H1 (cell line): Measurements from ENCODE around the gene MVD. TPM values are rescaled to one million over a fixed set of nuclear protein-coding genes. Genes with fewer than 3 reads are reported as not detected.

Experiments used
- CTCF ChIA-PET: fragments of 300-600 bp; sonication (Branson Sonifier 250); formaldehyde crosslinking; loops from one replicate; lab custom pipeline; 2021; ENCODE audit not compliant: partially characterized antibody; lab: Charles Lee
- POLR2A ChIA-PET: fragments of 300-600 bp; sonication (Branson Sonifier 250); formaldehyde crosslinking; loops from one replicate; lab custom pipeline; 2021; ENCODE audit warnings: inconsistent platforms; ENCODE audit not compliant: partially characterized antibody; lab: Charles Lee
- DNase-seq, 2 experiments: peaks; one replicate each; pipeline versions ENCODE4 v3.0.0 to v3.0.0-alpha.2; 2010 to 2022; ENCODE audit warnings: low spot score in 2 of 2, low read depth in 1 of 2, mixed read lengths in 1 of 2
- FAIRE-seq: peaks from 2 replicates; lab custom pipeline; 2011; peaks lifted over from hg19 to GRCh38; lab: Jason Lieb, UNC
- H2AFZ ChIP-seq: 2 replicates; pipeline ENCODE4 v1.8.1; 2012; ENCODE audit warnings: low read length, inconsistent platforms
- H2AK5ac ChIP-seq: 2 replicates; pipeline ENCODE4 v1.6.1; 2013; ENCODE audit warnings: low read depth, low read length
- H2BK120ac ChIP-seq: replicated peaks from 2 replicates; pipeline ENCODE3; 2013; ENCODE audit warnings: low read depth, low read length, inconsistent platforms
- H2BK12ac ChIP-seq: 2 replicates; pipeline ENCODE4 v1.6.1; 2013; ENCODE audit warnings: low read depth, low read length
- H2BK15ac ChIP-seq: 2 replicates; pipeline ENCODE4 v1.6.1; 2013; ENCODE audit warnings: low read length
- H2BK20ac ChIP-seq: 2 replicates; pipeline ENCODE4 v1.6.1; 2013; ENCODE audit warnings: low read length
- H2BK5ac ChIP-seq: 2 replicates; pipeline ENCODE4 v1.6.1; 2013; ENCODE audit warnings: low read depth, low read length
- H3K14ac ChIP-seq: 2 replicates; pipeline ENCODE4 v1.6.1; 2013; ENCODE audit warnings: inconsistent platforms; ENCODE audit not compliant: insufficient read length
- H3K18ac ChIP-seq: 2 replicates; pipeline ENCODE4 v1.6.1; 2013; ENCODE audit warnings: low read length; ENCODE audit errors: extremely low read depth
- H3K23ac ChIP-seq: 2 replicates; pipeline ENCODE4 v1.6.1; 2013; ENCODE audit warnings: inconsistent platforms; ENCODE audit not compliant: insufficient read length
- H3K23me2 ChIP-seq: 2 replicates; pipeline ENCODE4 v1.6.1; 2013; ENCODE audit warnings: low read depth, low read length
- H3K27ac ChIP-seq: 2 replicates; pipeline ENCODE4 v1.6.1; 2011; ENCODE audit warnings: low read depth, low read length, inconsistent platforms
- H3K27me3 ChIP-seq, 4 experiments: replicated peaks in 1 of 4; 1 replicate in 1 of 4; 2 replicates in 3 of 4; pipeline versions ENCODE4 v1.6.1 to v1.8.1; 2011 to 2013; ENCODE audit warnings: low read length in 3 of 4, mild to moderate bottlenecking in 3 of 4, inconsistent platforms in 2 of 4, mixed read lengths in 2 of 4, moderate library complexity in 1 of 4; ENCODE audit not compliant: control insufficient read depth in 3 of 4, insufficient read depth in 3 of 4; ENCODE audit errors: extremely low read depth in 1 of 4
- H3K36me3 ChIP-seq, 4 experiments: 2 replicates each; pipeline versions ENCODE4 v1.6.1 to v1.8.1; 2011 to 2013; ENCODE audit warnings: mild to moderate bottlenecking in 4 of 4, low read length in 3 of 4, moderate library complexity in 2 of 4, control low read depth in 1 of 4, inconsistent platforms in 1 of 4; ENCODE audit not compliant: insufficient read depth in 4 of 4, control insufficient read depth in 2 of 4
- H3K4ac ChIP-seq: replicated peaks from 2 replicates; pipeline ENCODE3; 2013; ENCODE audit warnings: low read length, low read depth, mixed read lengths, inconsistent platforms; ENCODE audit not compliant: insufficient read length
- H3K4me1 ChIP-seq, 4 experiments: replicated peaks in 1 of 4; 1 replicate in 1 of 4; 2 replicates in 3 of 4; pipeline versions ENCODE4 v1.6.1 to v1.8.1; 2011 to 2013; ENCODE audit warnings: low read length in 3 of 4, inconsistent platforms in 2 of 4, mixed read lengths in 1 of 4; ENCODE audit not compliant: insufficient read depth in 4 of 4, control insufficient read depth in 3 of 4
- H3K4me2 ChIP-seq, 2 experiments: 2 replicates each; pipeline versions ENCODE4 v1.6.1 to v1.8.1; 2011 to 2013; ENCODE audit warnings: low read depth in 2 of 2, low read length in 2 of 2, control low read depth in 1 of 2, inconsistent platforms in 1 of 2, mild to moderate bottlenecking in 1 of 2; ENCODE audit not compliant: insufficient read depth in 1 of 2
- H3K4me3 ChIP-seq, 4 experiments: fragments of 200-600, 300-600 bp in 1 of 4; sonication (generic), shearing (Covaris generic), sonication (Bioruptor Twin) in 1 of 4; 2 replicates each; pipeline versions ENCODE4 v1.5.1 to v1.8.1; 2011 to 2016; ENCODE audit warnings: low read length in 4 of 4, low read depth in 3 of 4, control low read depth in 2 of 4, inconsistent platforms in 2 of 4, mild to moderate bottlenecking in 2 of 4, mixed read lengths in 1 of 4, moderate library complexity in 1 of 4; ENCODE audit not compliant: insufficient read depth in 2 of 4; ENCODE audit errors: extremely low read depth in 1 of 4
- H3K56ac ChIP-seq: replicated peaks from 2 replicates; pipeline ENCODE3; 2013; ENCODE audit warnings: low read depth, mild to moderate bottlenecking, mixed read lengths, low read length, inconsistent platforms; ENCODE audit not compliant: insufficient read length
- H3K79me1 ChIP-seq: 2 replicates; pipeline ENCODE4 v1.6.1; 2013; ENCODE audit warnings: low read depth, low read length, control low read depth
- H3K79me2 ChIP-seq, 2 experiments: 2 replicates each; pipeline versions ENCODE4 v1.6.1 to v1.8.1; 2012 to 2013; ENCODE audit warnings: low read length in 2 of 2, mild to moderate bottlenecking in 2 of 2, inconsistent platforms in 1 of 2; ENCODE audit not compliant: insufficient read depth in 2 of 2, control insufficient read depth in 1 of 2
- H3K9ac ChIP-seq, 4 experiments: replicated peaks in 1 of 4; 1 replicate in 1 of 4; 2 replicates in 3 of 4; pipeline versions ENCODE4 v1.6.1 to v1.8.1; 2011 to 2013; ENCODE audit warnings: low read depth in 3 of 4, low read length in 3 of 4, control low read depth in 2 of 4, mild to moderate bottlenecking in 2 of 4, moderate library complexity in 2 of 4, inconsistent platforms in 1 of 4; ENCODE audit errors: extremely low read depth in 1 of 4
- H3K9me3 ChIP-seq, 2 experiments: 2 replicates each; pipeline versions ENCODE4 v1.6.1 to v1.8.1; 2012 to 2013; ENCODE audit warnings: mild to moderate bottlenecking in 2 of 2, moderate library complexity in 2 of 2, control low read depth in 1 of 2, inconsistent platforms in 1 of 2, low read depth in 1 of 2, low read length in 1 of 2, mixed read lengths in 1 of 2; ENCODE audit not compliant: insufficient read depth in 2 of 2
- H4K20me1 ChIP-seq, 2 experiments: replicated peaks in 1 of 2; 2 replicates each; pipeline versions ENCODE3 to v1.8.1; 2011 to 2013; ENCODE audit warnings: inconsistent platforms in 2 of 2, low read length in 2 of 2, mild to moderate bottlenecking in 1 of 2; ENCODE audit not compliant: insufficient read depth in 2 of 2, control insufficient read depth in 1 of 2
- H4K5ac ChIP-seq: 2 replicates; pipeline ENCODE4 v1.6.1; 2013; ENCODE audit warnings: low read length, low read depth, mixed read lengths, inconsistent platforms; ENCODE audit not compliant: insufficient read length
- H4K8ac ChIP-seq: 2 replicates; pipeline ENCODE4 v1.8.0; 2013; ENCODE audit warnings: mild to moderate bottlenecking, moderate library complexity, low read length, inconsistent platforms; ENCODE audit not compliant: insufficient read depth; ENCODE audit errors: extremely low read depth
- H4K91ac ChIP-seq: replicated peaks from 2 replicates; pipeline ENCODE3; 2013; ENCODE audit warnings: low read length, mixed read lengths, inconsistent platforms; ENCODE audit not compliant: insufficient read length
- BCL11A ChIP-seq, 2 experiments: IDR thresholded peaks; one replicate each; pipeline ENCODE4 v1.6.1; 2011; ENCODE audit warnings: low read depth in 2 of 2, low read length in 2 of 2, mild to moderate bottlenecking in 2 of 2
- CHD2 ChIP-seq: IDR thresholded peaks from 2 replicates; pipeline ENCODE4 v1.6.1; 2012; ENCODE audit warnings: low read length, improper control_type of control experiment
- CTCF ChIP-seq, 3 experiments: IDR thresholded peaks; 1 replicate in 2 of 3; 2 replicates in 1 of 3; pipeline versions ENCODE4 v1.5.1 to v1.6.1; 2011; ENCODE audit warnings: low read length in 3 of 3, mild to moderate bottlenecking in 3 of 3, inconsistent platforms in 2 of 3, low read depth in 1 of 3, moderate library complexity in 1 of 3; ENCODE audit not compliant: insufficient read depth in 1 of 3; ENCODE audit errors: control extremely low read depth in 1 of 3
- EGR1 ChIP-seq: IDR thresholded peaks from 2 replicates; pipeline ENCODE4 v1.6.1; 2011; ENCODE audit warnings: low read depth, low read length, borderline replicate concordance
- GABPA ChIP-seq: IDR thresholded peaks from 2 replicates; pipeline ENCODE4 v1.6.1; 2011; ENCODE audit warnings: mild to moderate bottlenecking, low read length, moderate library complexity, borderline replicate concordance; ENCODE audit not compliant: insufficient read depth
- SAP30 ChIP-seq: fragments of 300-600 bp; sonication (generic); IDR thresholded peaks from 2 replicates; pipeline ENCODE4 v1.7.1; 2012; ENCODE audit warnings: low read length, moderate library complexity, mild to moderate bottlenecking, inconsistent platforms; ENCODE audit not compliant: insufficient read depth, insufficient replicate concordance
- TCF12 ChIP-seq: IDR thresholded peaks from 2 replicates; pipeline ENCODE4 v1.6.1; 2011; ENCODE audit warnings: low read depth, mild to moderate bottlenecking, low read length
- WGBS, 2 experiments: shearing (Covaris generic) in 1 of 2; methylation state at CpG; one replicate each; pipeline versions ENCODE4 v1.1.6 to v1.1.7; 2013 to 2015; ENCODE audit warnings: low lambda C conversion rate in 2 of 2, mixed read lengths in 2 of 2, inconsistent platforms in 1 of 2, low coverage in 1 of 2, missing lambda C conversion rate in 1 of 2; ENCODE audit not compliant: insufficient replicate concordance in 2 of 2, insufficient coverage in 1 of 2, insufficient read length in 1 of 2; ENCODE audit errors: extremely low coverage in 1 of 2, missing lambda C conversion rate in 1 of 2; 5-methylcytosine and 5-hydroxymethylcytosine counted together
- polyA plus RNA-seq, 7 experiments: library from polyadenylated mRNA; depleted of rRNA in 3 of 7; stranded (reverse) in 5 of 7; unstranded in 2 of 7; fragments of >200 nt in 5 of 7; fragments of 200-250 nt in 2 of 7; gene quantifications; 1 replicate in 5 of 7; 2 replicates in 1 of 7; 4 replicates in 1 of 7; pipeline versions ENCODE4 v1.2.1 to v1.2.3, GENCODE V29; 2011 to 2013; ENCODE audit warnings: missing spikeins in 2 of 7, mixed read lengths in 2 of 7
- total RNA-seq: library from RNA; stranded (reverse); fragmentation: NEBNext Ultra II Directional; extraction: Animal tissue kit (Norgen Biotek cat#: 25700); gene quantifications from 2 replicates; pipeline ENCODE4 v1.2.1, GENCODE V29; 2021

The MVD gene
- total and polyA plus RNA-seq, 2 of the 8 experiments (the other 6 are each of a cell fraction or from before 2014, with no cell fraction given): 47.2 to 77.3 TPM

GRCh38 chr16:88610909-88611812 is 51.7 kb downstream of the MVD start:
- CTCF ChIA-PET: interaction anchor here (0.8 to 6.1 kb wide), 18 partner anchors 9 to 427 kb away, joined by 3 to 89 read pairs (median 3); partner anchors contain the start of gene ZC3H18
- TF ChIP-seq CHD2: peak; percentile 78; the same call in 1 of the 2 replicates
- TF ChIP-seq CTCF (IDR thresholded peaks at IDR 0.05; ENCODE audit: control extremely low read depth in 1 of 3, insufficient read depth in 1 of 3, low read depth in 1 of 3, low read length in 3 of 3): peak; percentile 14 to 43 (median 31)
- no peak for TF ChIP-seq TCF12
- peak; percentile 79; the same call in 1 of the 2 replicates for TF ChIP-seq GABPA
- no peak for TF ChIP-seq SAP30
- no peak for TF ChIP-seq BCL11A (IDR thresholded peaks at IDR 0.05; ENCODE audit: low read depth in 2 of 2, low read length in 2 of 2)
- peak; percentile 20; the same call in 1 of the 2 replicates for TF ChIP-seq EGR1

More at GRCh38 chr16:88610909-88611812, 51.7 kb downstream of the MVD start:
- Histone ChIP-seq H3K18ac (no peak overlapping the region), H3K4me3 (peak overlapping the region in 3 of 4 experiments; percentile 6 to 46 (median 23); a peak in 5 of 8 replicates), H3K23ac (no peak overlapping the region), H3K56ac (no peak overlapping the region), H4K20me1 (peaks cover 9 to 25% of the 10 kb centered on the region in 2 experiments), H3K27me3 (no peaks in the 10 kb centered on the region), H2AK5ac (no peak overlapping the region; the same call in none of the 2 replicates), H3K79me2 (peaks cover 0 to 5% of the 10 kb centered on the region in 2 experiments; a peak in 1 of 4 replicates), H2BK20ac (no peak overlapping the region), H4K5ac (no peak overlapping the region), H2BK15ac (no peak overlapping the region), H3K4me1 (peaks cover 0 to 10% (median 4%) of the 10 kb centered on the region in 4 experiments; a peak in 3 of 7 replicates), H3K4me2 (peak overlapping the region; percentile 48 to 66), H4K91ac (no peak overlapping the region), H2BK120ac (no peak overlapping the region), H3K79me1 (peaks cover 13% of the 10 kb centered on the region), H3K23me2 (peaks cover 5% of the 10 kb centered on the region; the same call in 1 of the 2 replicates), H3K27ac (no peak overlapping the region), H2BK12ac (no peak overlapping the region), H3K36me3 (peaks cover 0 to 13% (median 4%) of the 10 kb centered on the region in 4 experiments; a peak in 4 of 8 replicates), H3K4ac (no peak overlapping the region), H2AFZ (no peak overlapping the region), H2BK5ac (peak overlapping the region; percentile 79), H3K14ac (no peak overlapping the region), H3K9ac (peak overlapping the region in 3 of 4 experiments; percentile 16 to 46 (median 25); a peak in 2 of 7 replicates), H4K8ac (peak overlapping the region; percentile 82; the same call in 1 of the 2 replicates), H3K9me3 (no peaks in the 10 kb centered on the region)
- peak in 1 of 2 experiments; percentile 76 for DNase-seq
- POLR2A ChIA-PET: interaction anchor here (0.8 to 2.4 kb wide), 6 partner anchors 10 to 198 kb away, joined by 3 to 11 read pairs (median 4); partner anchors contain the start of gene IL17C
- no peak for FAIRE-seq
- 25% methylated on average over 47 of the region's 49 CpGs; no CpG with 5 or more reads in 1 of the 2 experiments for WGBS, 2 experiments
